Ascending aorta (tissue), 2 donors: ENCODE data around the gene FLNA. TPM values are rescaled to one million over a fixed set of nuclear protein-coding genes. Genes with fewer than 3 reads are reported as not detected.
A peak's percentile ranks its signal among the peaks of the same experiment; 100 is the strongest.

Experiments used
- DNase-seq, 2 donors: peaks; one replicate each; pipeline ENCODE4 v3.0.0-alpha.2; 2019; ENCODE audit warnings: low spot score in 2 of 2
- H3K27ac ChIP-seq, 2 donors: fragments of 200-600 bp; sonication (generic); one replicate each; pipeline ENCODE4 v1.5.1; 2016 to 2017; ENCODE audit warnings: mild to moderate bottlenecking in 1 of 2
- H3K27me3 ChIP-seq: fragments of 200-600 bp; sonication (generic); one replicate; pipeline ENCODE4 v1.5.1; 2017
- H3K36me3 ChIP-seq, 2 donors: fragments of 200-600 bp; sonication (generic); one replicate each; pipeline ENCODE4 v1.5.1; 2016
- H3K4me1 ChIP-seq, 2 donors: fragments of 200-600 bp; sonication (generic); one replicate each; pipeline ENCODE4 v1.5.1; 2016 to 2017; ENCODE audit warnings: mild to moderate bottlenecking in 1 of 2
- H3K4me3 ChIP-seq, 2 donors: fragments of 200-600 bp; sonication (generic); one replicate each; pipeline ENCODE4 v1.5.1; 2016 to 2017; ENCODE audit warnings: mild to moderate bottlenecking in 1 of 2
- H3K9me3 ChIP-seq, 2 donors: fragments of 200-600 bp; sonication (generic); one replicate each; pipeline ENCODE4 v1.5.1; 2016
- CTCF ChIP-seq, 3 experiments: fragments of 200-600 bp in 2 of 3; fragments of 450-650 bp in 1 of 3; sonication (generic) in 2 of 3; IDR thresholded peaks; one replicate each; pipeline ENCODE4 v1.5.1; 2016 to 2019; ENCODE audit warnings: antibody characterized with exemption in 3 of 3, mild to moderate bottlenecking in 1 of 3, moderate library complexity in 1 of 3
- intact Hi-C: fragments of 100-400 bp; cut with DNase I; formaldehyde crosslinking; loops from one replicate; pipeline ENCODE4 v1.15.1; 2023
- total RNA-seq: library from RNA; depleted of rRNA; stranded (reverse); fragments of >200 nt; gene quantifications from one replicate; pipeline ENCODE4 v1.1.0, GENCODE V29; 2016

The FLNA gene
- total RNA-seq, 1 donor from 2014 or later, result 6,152 TPM

GRCh38 chrX:154404625-154405192, 30.3 kb upstream of the FLNA start:
- DNase-seq, result peak in 1 of 2 donors; percentile 62
- TF ChIP-seq CTCF (IDR thresholded peaks at IDR 0.05), result no peak
- H3K9me3 ChIP-seq, result no peaks in the 10 kb centered on the region

GRCh38 chrX:154403858-154404257, 29.4 kb upstream of the FLNA start:
- peaks cover 0 to 11% of the 10 kb centered on the region in 2 donors for H3K4me1 ChIP-seq
- H3K27me3 ChIP-seq, result no peaks in the 10 kb centered on the region
- intact Hi-C loops, result no loop called here
- DNase-seq, result no peak
- no peak overlapping the region for H3K4me3 ChIP-seq
- H3K9me3 ChIP-seq, result no peaks in the 10 kb centered on the region
- H3K36me3 ChIP-seq, result peaks cover 10 to 19% of the 10 kb centered on the region in 2 donors
- no peak for TF ChIP-seq CTCF (IDR thresholded peaks at IDR 0.05)
- no peak overlapping the region for H3K27ac ChIP-seq

More at GRCh38 chrX:154404625-154405192, 30.3 kb upstream of the FLNA start:
- H3K4me3 ChIP-seq, result no peak overlapping the region
- peaks cover 0 to 13% of the 10 kb centered on the region in 2 donors for H3K4me1 ChIP-seq
- no peak overlapping the region for H3K27ac ChIP-seq
- H3K36me3 ChIP-seq, result peaks cover 6 to 12% of the 10 kb centered on the region in 2 donors
- H3K27me3 ChIP-seq, result no peaks in the 10 kb centered on the region
- intact Hi-C loops, result loop anchor here (5.0 kb wide), 1 partner anchor 38 kb away; the partner anchor contains the start of gene FAM50A

GRCh38 chrX:154403192-154403591, 28.8 kb upstream of the FLNA start:
- Histone ChIP-seq H3K27me3 (no peaks in the 10 kb centered on the region), H3K36me3 (peaks cover 10 to 19% of the 10 kb centered on the region in 2 donors), H3K9me3 (no peaks in the 10 kb centered on the region), H3K4me1 (peaks cover 0 to 8% of the 10 kb centered on the region in 2 donors), H3K4me3 (no peak overlapping the region), H3K27ac (no peak overlapping the region)
- DNase-seq, result peak in 1 of 2 donors; percentile 58
- intact Hi-C loops, result no loop called here
- no peak for TF ChIP-seq CTCF (IDR thresholded peaks at IDR 0.05)

GRCh38 chrX:154402622-154403127, 28.2 kb upstream of the FLNA start:
- no peaks in the 10 kb centered on the region for H3K9me3 ChIP-seq
- H3K27ac ChIP-seq, result no peak overlapping the region
- no peaks in the 10 kb centered on the region for H3K27me3 ChIP-seq
- intact Hi-C loops, result no loop called here
- peaks cover 10 to 19% of the 10 kb centered on the region in 2 donors for H3K36me3 ChIP-seq
- H3K4me3 ChIP-seq, result no peak overlapping the region
- peak in 1 of 2 donors; percentile 63 for DNase-seq
- no peak for TF ChIP-seq CTCF (IDR thresholded peaks at IDR 0.05)
- peaks cover 0 to 6% of the 10 kb centered on the region in 2 donors for H3K4me1 ChIP-seq

GRCh38 chrX:154401918-154402621, 27.6 kb upstream of the FLNA start:
- H3K36me3 ChIP-seq, result peaks cover 10 to 19% of the 10 kb centered on the region in 2 donors
- no peaks in the 10 kb centered on the region for H3K9me3 ChIP-seq
- H3K4me1 ChIP-seq, result peaks cover 0 to 6% of the 10 kb centered on the region in 2 donors
- no peak for DNase-seq
- intact Hi-C loops, result no loop called here
- H3K27me3 ChIP-seq, result no peaks in the 10 kb centered on the region
- H3K27ac ChIP-seq, result no peak overlapping the region
- H3K4me3 ChIP-seq, result no peak overlapping the region
- TF ChIP-seq CTCF (IDR thresholded peaks at IDR 0.05), result no peak
